ENCODE data around the gene SOBP.
"Not testable (repeated sequence)": the region's sequence is repeated elsewhere in the genome, so short reads cannot be mapped to it uniquely, and the experiment has no call there.

The SOBP gene

GRCh38 chr6:107553121-107553520 is 63.2 kb downstream of the SOBP start:
- not testable (repeated sequence) for FAIRE-seq

GRCh38 chr6:107554326-107554725 is 64.4 kb downstream of the SOBP start:
- FAIRE-seq = no peak

GRCh38 chr6:107554918-107555317 is 65.0 kb downstream of the SOBP start:
- FAIRE-seq = no peak

GRCh38 chr6:107555449-107555848 is 65.5 kb downstream of the SOBP start:
- FAIRE-seq = no peak

- no peak for FAIRE-seq
Measured at GRCh38 chr6:107556082-107556481, 66.2 kb downstream of the SOBP start.

GRCh38 chr6:107557698-107558097 is 67.8 kb downstream of the SOBP start:
- FAIRE-seq = no peak

GRCh38 chr6:107560657-107561056 is 70.7 kb downstream of the SOBP start:
- FAIRE-seq = no peak

GRCh38 chr6:107561306-107561705 is 71.4 kb downstream of the SOBP start:
- FAIRE-seq = no peak

- FAIRE-seq = no peak
Measured at GRCh38 chr6:107563694-107564588, 74.0 kb downstream of the SOBP start.

GRCh38 chr6:107564589-107564951 is 74.7 kb downstream of the SOBP start:
- FAIRE-seq = no peak

- FAIRE-seq = no peak
Measured at GRCh38 chr6:107565165-107565723, 75.3 kb downstream of the SOBP start.

- no peak for FAIRE-seq
Measured at GRCh38 chr6:107567643-107568042, 77.7 kb downstream of the SOBP start.

- no peak for FAIRE-seq
Measured at GRCh38 chr6:107569473-107569872, 79.6 kb downstream of the SOBP start.

- no peak for FAIRE-seq
Measured at GRCh38 chr6:107571354-107571753, 81.4 kb downstream of the SOBP start.

GRCh38 chr6:107572886-107573285 is 83.0 kb downstream of the SOBP start:
- no peak for FAIRE-seq

- no peak for FAIRE-seq
Measured at GRCh38 chr6:107574856-107575255, 84.9 kb downstream of the SOBP start.

GRCh38 chr6:107576852-107577251 is 86.9 kb downstream of the SOBP start:
- FAIRE-seq = no peak

- FAIRE-seq = no peak
Measured at GRCh38 chr6:107578642-107579341, 88.9 kb downstream of the SOBP start.

- FAIRE-seq = no peak
Measured at GRCh38 chr6:107579456-107580056, 89.6 kb downstream of the SOBP start.

- FAIRE-seq = no peak
Measured at GRCh38 chr6:107582086-107582485, 92.2 kb downstream of the SOBP start.

GRCh38 chr6:107584726-107585125 is 94.8 kb downstream of the SOBP start:
- no peak for FAIRE-seq

- no peak for FAIRE-seq
Measured at GRCh38 chr6:107585815-107586435, 96.0 kb downstream of the SOBP start.

GRCh38 chr6:107587451-107587850 is 97.5 kb downstream of the SOBP start:
- no peak for FAIRE-seq

All from colon (tissue), 2 donors.